AG08395 (cell line): ENCODE results near the gene SYNPO2.

Experiments used
- DNase-seq: peaks from one replicate; pipeline ENCODE4 v3.0.0; 2012; ENCODE audit warnings: mixed read lengths, low spot score

The SYNPO2 gene

DNA sequence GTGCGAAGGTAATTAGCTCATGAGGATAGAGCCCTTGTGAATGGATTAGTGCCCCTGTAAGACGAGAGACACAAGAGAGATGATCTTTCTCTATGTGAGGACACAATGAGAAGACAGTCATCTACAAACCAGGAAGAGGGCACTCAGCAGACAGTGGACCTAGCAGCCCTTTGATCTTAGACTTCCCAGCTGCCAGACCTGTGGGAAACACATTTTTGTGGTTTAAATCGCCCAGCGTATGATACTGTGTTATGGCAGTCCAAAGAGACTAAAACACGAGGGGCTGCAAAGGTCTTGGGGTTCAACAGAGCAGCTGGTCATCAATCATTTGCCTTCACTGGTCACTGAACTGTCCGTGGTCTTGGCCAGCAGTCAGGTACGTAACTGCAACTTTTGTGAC is 9.2 kb upstream of the SYNPO2 start:
- DNase-seq, result no peak

DNA sequence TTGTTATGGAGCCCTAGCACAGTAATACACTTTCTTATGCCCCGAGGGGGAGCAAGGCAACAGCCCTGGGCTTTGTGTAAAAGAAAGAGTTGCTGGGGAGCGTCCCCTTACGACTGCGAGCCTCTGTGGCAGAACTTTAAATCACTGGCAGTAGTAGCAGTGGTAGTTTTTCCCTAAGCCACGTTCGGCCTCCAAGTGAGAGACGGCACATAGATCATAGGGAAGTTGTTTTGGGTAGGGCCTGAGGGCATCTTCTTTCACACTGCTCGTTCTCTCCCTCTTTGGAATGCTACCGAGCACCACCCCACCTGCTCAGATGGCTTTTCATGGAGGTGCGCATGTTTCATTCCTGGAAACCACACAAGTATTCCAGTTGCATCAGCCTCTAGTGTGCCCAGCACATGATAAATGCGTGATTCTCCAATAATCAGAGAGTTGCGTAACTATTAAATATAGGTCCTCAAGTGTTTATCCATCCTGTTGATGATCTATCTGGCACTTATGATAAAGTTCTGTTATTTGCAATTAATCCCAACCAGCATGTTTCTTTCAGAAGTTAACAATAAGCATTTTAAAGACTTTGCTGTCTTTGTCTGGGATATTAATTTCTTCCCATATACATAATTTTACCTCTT is 7.0 kb upstream of the SYNPO2 start:
- DNase-seq, result no peak

- DNase-seq, result no peak
These were observed 4.8 kb upstream of the SYNPO2 start for GRCh38 chr4:118883861-118884260.

DNA sequence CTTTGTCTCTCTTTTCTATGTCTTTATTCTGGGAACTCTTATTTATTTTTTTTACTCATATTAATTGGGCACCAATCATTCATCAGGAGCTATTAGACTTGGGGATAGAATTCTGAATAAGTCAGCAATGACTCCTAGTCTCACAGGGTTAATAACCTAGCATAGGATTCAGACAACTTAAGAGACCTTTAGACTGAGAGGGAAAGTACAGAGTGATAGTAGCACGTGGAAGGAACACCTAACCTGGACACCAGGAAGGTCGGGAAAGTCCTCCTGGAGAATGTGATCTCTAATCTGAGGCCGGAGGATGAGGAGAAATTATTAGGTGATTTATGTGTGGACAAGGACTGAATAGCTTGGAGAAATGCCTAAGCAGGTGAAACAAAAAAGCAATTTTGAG is 3.9 kb upstream of the SYNPO2 start:
- DNase-seq, result no peak

DNA sequence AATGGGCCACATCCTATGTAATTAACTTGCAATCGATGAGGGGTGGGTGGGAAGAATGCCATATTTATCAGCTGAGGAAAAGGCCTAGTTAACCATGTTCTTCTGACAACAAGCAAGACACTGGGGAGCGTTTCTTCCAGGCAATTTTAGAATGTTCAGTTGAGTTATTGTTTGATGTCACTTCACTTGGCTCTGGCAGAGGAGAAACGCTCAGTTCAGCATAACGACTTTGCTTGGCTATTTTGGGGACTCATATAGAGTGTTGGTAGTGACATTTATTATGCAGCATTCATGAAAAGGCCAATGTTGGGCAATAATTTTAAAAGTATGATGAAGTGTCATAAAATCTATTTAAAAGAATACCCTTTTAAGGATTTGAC is 648 bp downstream of the SYNPO2 start:
- DNase-seq, result no peak

GRCh38 chr4:118894034-118894433 is 5.4 kb downstream of the SYNPO2 start:
- DNase-seq, result no peak

GRCh38 chr4:118898221-118898620 is 9.6 kb downstream of the SYNPO2 start:
- no peak for DNase-seq

DNA sequence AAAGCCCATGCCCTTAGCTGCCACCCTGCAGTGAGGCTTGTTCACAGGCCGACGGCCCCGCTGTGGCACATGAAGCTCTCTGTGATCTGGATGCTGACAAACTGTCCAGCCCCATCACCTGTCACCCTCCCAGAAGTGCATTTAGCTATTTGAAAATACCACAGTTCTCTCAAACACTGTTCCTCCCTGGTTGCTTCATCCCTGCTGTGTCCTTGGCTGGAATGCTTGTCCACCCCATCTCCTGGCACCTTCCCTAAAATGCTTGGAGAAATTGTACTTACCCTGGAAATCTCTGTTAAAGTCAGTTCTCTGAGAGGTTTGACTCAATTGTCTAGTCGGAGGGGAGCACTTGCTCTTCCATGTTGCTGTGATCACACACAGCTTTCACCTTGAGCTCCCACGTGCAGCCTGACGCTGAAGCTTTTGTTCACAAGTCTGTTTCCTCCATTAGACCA is 10.1 kb downstream of the SYNPO2 start:
- DNase-seq, result no peak

DNA sequence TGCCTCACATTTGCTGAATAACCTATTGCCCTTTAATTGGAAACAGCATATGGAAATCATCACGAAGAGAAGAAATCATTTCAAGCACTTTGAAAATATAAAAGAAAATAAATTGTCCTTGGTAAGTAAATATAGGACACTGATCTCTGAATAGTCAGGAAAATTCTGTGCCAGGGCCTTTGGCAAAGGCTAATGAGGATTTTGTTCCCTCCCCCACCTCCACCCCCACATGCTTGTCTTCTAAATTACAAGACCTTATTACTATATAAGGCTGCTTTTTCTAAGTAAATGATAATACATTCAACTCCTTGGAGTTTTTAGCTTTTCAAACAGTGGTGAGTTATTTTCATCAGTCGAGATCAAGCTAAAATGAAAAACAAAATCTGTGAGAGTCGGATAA is 15.8 kb downstream of the SYNPO2 start:
- DNase-seq, result no peak

DNA sequence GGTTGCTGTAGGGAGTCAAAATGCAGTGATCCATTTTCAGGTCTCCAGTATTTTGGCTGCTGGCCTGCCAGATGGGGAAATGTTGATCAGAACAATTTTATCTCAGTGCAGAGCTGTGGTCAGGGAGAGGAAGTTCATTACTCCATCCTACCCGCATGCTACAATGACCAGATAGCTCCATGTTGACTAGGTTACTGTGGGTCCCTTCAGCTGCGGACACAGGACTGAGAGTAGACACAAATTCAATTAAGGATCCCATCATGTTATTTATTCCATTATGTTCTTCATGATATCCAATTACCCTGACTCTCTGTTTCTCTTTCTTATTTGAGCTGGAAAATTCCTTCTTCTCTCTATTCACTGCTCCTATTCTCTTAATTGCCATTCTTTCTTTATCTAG is 16.3 kb downstream of the SYNPO2 start:
- DNase-seq, result no peak

DNA sequence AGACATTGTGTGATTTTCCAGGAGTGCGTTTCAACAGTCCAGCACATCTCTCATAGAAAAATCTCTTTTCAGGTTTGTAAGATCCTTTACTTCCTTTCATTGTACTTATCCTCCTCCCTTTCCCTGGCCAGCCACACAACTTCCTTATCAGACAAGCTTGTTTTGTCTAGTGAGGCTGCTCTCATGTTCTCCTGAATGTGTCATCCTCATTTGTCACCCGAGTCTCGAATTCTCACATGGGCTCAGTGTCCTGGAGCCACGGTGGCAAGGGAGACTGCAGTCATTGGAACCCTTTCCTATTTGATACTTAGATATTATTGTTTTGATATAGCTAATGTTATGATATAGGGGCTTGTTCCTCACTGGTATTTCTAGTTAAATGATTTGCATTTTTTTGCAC is 16.9 kb downstream of the SYNPO2 start:
- DNase-seq, result peak; percentile 17

GRCh38 chr4:118909173-118909956 is 20.7 kb downstream of the SYNPO2 start:
- DNase-seq, result no peak

- no peak for DNase-seq
These were observed 21.6 kb downstream of the SYNPO2 start for GRCh38 chr4:118910221-118910620.

GRCh38 chr4:118911238-118911703 is 22.6 kb downstream of the SYNPO2 start:
- DNase-seq, result no peak

DNA sequence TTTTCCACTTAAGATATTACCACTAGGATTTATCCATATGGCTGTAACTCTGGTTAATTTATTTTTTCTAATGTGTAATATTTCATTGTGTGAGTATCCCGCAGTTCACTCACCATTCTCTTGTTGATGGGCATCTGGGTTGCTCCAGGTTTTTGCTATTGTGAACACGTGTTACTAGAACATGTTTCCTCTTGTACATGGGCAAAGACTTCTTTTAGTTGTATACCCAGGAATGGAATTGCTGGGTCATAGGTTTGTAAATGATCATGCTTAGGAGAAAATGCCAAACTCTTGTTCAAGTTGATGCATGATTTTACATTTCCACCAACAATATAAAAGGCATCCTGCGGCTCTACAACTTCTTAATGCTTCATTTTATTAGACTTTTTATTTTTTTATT is 26.8 kb downstream of the SYNPO2 start:
- no peak for DNase-seq

- DNase-seq, result no peak
These were observed 28.1 kb downstream of the SYNPO2 start for GRCh38 chr4:118916691-118917289.

- DNase-seq, result no peak
These were observed 28.9 kb downstream of the SYNPO2 start for GRCh38 chr4:118917582-118917981.

DNA sequence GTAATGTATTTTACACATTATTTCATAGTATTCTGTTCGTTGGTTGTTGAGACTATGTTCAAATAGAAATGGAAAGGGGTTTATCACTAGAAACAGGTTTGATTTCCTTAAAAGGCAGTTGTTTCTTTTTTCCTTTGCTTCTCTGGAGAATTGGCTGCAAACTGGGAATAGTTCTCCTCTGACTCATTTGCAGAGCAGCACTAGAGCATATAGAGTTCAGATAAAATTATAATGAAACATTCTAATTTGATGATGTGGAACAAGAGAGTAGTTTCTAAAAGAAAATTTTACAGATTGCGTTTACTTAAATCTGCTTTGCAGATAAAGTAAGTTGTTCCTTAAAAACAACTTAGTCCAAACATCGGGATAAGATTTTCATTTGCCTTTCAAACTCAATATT is 29.7 kb downstream of the SYNPO2 start:
- DNase-seq, result peak; percentile 67

- DNase-seq, result no peak
These were observed 31.6 kb downstream of the SYNPO2 start for GRCh38 chr4:118920247-118920646.

- DNase-seq, result no peak
These were observed 33.1 kb downstream of the SYNPO2 start for GRCh38 chr4:118921786-118922185.

DNA sequence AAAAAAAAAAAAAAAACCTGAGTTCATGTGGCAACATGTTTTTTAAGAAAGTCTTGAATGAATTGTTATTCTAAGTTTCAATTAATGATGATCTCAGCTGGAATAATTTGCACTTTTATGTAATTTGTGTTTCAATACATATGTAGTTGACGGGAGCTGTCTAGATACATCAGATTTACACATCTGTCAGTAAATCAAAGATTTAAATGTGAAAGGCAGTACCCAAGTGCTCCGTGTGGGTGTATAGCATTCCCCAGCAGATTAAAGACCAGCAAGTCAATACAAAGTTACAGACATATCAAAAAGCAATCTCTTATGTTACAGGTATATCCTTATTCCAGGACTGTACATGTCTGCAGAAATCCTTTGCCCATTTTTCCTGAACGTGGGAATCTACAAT is 35.2 kb downstream of the SYNPO2 start:
- no peak for DNase-seq

DNA sequence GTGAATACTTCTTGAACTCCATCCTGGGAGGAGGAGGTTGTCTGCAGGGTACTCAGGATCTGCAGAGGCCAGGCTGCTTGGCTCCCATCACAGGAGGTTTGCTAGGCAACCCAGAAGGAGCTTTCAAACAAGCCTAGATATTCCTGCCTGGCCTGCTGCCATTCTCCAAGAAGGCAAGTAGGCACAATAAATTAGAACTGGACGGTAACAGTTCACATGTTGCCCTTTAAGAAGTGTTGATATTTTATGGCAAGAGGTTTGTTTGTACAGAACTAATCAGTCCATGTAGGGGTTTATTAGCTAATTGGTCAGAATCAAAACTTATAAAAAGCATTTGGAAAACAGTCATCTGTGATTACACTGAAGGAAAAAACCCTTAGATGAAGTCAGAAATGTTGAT is 39.3 kb downstream of the SYNPO2 start:
- DNase-seq, result no peak

DNA sequence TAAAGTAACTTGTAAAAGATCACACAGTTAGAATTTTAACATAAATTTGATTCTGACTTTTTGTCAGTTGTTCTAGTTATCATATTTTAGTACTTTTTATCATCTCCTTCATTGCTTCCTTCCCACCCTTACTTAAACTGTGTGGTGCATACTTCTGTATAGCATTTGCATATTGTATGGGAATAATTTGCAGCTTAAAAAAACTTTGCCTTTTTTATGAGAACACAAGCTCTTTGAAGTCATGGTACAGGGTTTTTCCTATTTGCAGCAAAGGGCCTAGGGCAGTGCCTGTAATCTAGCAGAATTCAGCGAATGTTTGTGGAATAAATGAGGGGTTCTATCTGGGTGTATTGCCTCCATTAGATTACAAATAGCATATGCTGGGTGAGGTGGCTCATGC is 41.6 kb downstream of the SYNPO2 start:
- no peak for DNase-seq
